ENCODE measurements around the gene TSPAN17.

- TF ChIP-seq, protein P1, sequence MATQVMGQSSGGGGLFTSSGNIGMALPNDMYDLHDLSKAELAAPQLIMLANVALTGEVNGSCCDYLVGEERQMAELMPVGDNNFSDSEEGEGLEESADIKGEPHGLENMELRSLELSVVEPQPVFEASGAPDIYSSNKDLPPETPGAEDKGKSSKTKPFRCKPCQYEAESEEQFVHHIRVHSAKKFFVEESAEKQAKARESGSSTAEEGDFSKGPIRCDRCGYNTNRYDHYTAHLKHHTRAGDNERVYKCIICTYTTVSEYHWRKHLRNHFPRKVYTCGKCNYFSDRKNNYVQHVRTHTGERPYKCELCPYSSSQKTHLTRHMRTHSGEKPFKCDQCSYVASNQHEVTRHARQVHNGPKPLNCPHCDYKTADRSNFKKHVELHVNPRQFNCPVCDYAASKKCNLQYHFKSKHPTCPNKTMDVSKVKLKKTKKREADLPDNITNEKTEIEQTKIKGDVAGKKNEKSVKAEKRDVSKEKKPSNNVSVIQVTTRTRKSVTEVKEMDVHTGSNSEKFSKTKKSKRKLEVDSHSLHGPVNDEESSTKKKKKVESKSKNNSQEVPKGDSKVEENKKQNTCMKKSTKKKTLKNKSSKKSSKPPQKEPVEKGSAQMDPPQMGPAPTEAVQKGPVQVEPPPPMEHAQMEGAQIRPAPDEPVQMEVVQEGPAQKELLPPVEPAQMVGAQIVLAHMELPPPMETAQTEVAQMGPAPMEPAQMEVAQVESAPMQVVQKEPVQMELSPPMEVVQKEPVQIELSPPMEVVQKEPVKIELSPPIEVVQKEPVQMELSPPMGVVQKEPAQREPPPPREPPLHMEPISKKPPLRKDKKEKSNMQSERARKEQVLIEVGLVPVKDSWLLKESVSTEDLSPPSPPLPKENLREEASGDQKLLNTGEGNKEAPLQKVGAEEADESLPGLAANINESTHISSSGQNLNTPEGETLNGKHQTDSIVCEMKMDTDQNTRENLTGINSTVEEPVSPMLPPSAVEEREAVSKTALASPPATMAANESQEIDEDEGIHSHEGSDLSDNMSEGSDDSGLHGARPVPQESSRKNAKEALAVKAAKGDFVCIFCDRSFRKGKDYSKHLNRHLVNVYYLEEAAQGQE (IDR thresholded peaks at IDR 0.05; ENCODE audit: low read depth): no peak
- TF ChIP-seq, protein P2, sequence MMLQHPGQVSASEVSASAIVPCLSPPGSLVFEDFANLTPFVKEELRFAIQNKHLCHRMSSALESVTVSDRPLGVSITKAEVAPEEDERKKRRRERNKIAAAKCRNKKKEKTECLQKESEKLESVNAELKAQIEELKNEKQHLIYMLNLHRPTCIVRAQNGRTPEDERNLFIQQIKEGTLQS (IDR thresholded peaks at IDR 0.05): no peak
- TF ChIP-seq POLR2A (IDR thresholded peaks at IDR 0.05; ENCODE audit: borderline replicate concordance, extremely low read depth, insufficient read depth, insufficient read length) (no peak), CTCF (IDR thresholded peaks at IDR 0.05 in 2 of 3, conservative IDR thresholded peaks at IDR 0.05 in 1 of 3; ENCODE audit: borderline replicate concordance in 1 of 3, insufficient read depth in 1 of 3, low read depth in 2 of 3, low read length in 2 of 3) (no peak), CEBPB (IDR thresholded peaks at IDR 0.05; ENCODE audit: low read depth) (no peak), EZH2 (IDR thresholded peaks at IDR 0.05) (no peak), POLR2AphosphoS5 (IDR thresholded peaks at IDR 0.05; ENCODE audit: low read depth, low read length) (no peak), EZH2phosphoT487 (IDR thresholded peaks at IDR 0.05; ENCODE audit: borderline replicate concordance) (no peak)
These were observed 44.2 kb downstream of the TSPAN17 start for GRCh38 chr5:176691524-176691923.

Measured in HCT116 (cell line).